HEK293 (cell line): ENCODE data around the gene GNG7.
"Not testable (repeated sequence)": the region's sequence is repeated elsewhere in the genome, so short reads cannot be mapped to it uniquely, and the experiment has no call there.

ENCODE experiments used
- CTCF ChIA-PET: fragments of 350-600 bp; formaldehyde crosslinking; extraction: SDS; loops from one replicate; lab custom pipeline; 2021; ENCODE audit warnings: antibody characterized with exemption; lab: Yijun Ruan, JAX
- POLR2A ChIA-PET: fragments of 300-600 bp; formaldehyde crosslinking; extraction: SDS; loops from one replicate; lab custom pipeline; 2020; ENCODE audit warnings: antibody characterized with exemption, inconsistent platforms; lab: Yijun Ruan, JAX
- H3K27ac ChIP-seq: fragments of 200-500 bp; sonication (Bioruptor generic); 2 replicates; pipeline ENCODE4 v1.5.1; 2014; ENCODE audit warnings: low read depth, low read length, control low read depth, inconsistent platforms; ENCODE audit errors: extremely low read depth
- H3K36me3 ChIP-seq, 2 experiments: fragments of 200-500 bp in 1 of 2; sonication (Bioruptor generic) in 1 of 2; 1 replicate in 1 of 2; 2 replicates in 1 of 2; pipeline ENCODE4 v1.5.1; 2014 to 2017; ENCODE audit warnings: inconsistent platforms in 2 of 2, low read length in 2 of 2; ENCODE audit not compliant: control insufficient read depth in 2 of 2, insufficient read depth in 1 of 2
- H3K4me1 ChIP-seq: fragments of 200-500 bp; sonication (Bioruptor generic); 2 replicates; pipeline ENCODE4 v1.5.1; 2014; ENCODE audit warnings: mild to moderate bottlenecking, low read length, inconsistent platforms; ENCODE audit not compliant: control insufficient read depth, insufficient read depth
- H3K4me3 ChIP-seq: 2 replicates; pipeline ENCODE4 v1.5.1; 2011; ENCODE audit warnings: low read depth, mild to moderate bottlenecking, control low read depth, low read length, moderate library complexity
- H3K9me3 ChIP-seq: fragments of 200-500 bp; sonication (Bioruptor generic); 2 replicates; pipeline ENCODE4 v1.5.1; 2014; ENCODE audit warnings: low read depth, low read length, inconsistent platforms; ENCODE audit not compliant: control insufficient read depth, insufficient read depth
- BCL11A ChIP-seq: fragments of 450-650 bp; formaldehyde crosslinking; IDR thresholded peaks from 2 replicates; pipeline ENCODE4 v1.5.1; 2016; ENCODE audit warnings: low read depth, missing biosample characterization, missing genetic modification characterization
- GFI1B ChIP-seq: fragments of 450-650 bp; formaldehyde crosslinking; IDR thresholded peaks from 2 replicates; pipeline ENCODE4 v1.5.1; 2016; ENCODE audit warnings: missing biosample characterization, missing genetic modification characterization
- KLF1 ChIP-seq: fragments of 450-650 bp; formaldehyde crosslinking; IDR thresholded peaks from 2 replicates; pipeline ENCODE4 v1.5.1; 2016; ENCODE audit warnings: missing biosample characterization, missing genetic modification characterization
- KLF8 ChIP-seq: fragments of 450-650 bp; formaldehyde crosslinking; IDR thresholded peaks from 2 replicates; pipeline ENCODE4 v1.5.1; 2016; ENCODE audit warnings: missing biosample characterization, missing genetic modification characterization
- OSR2 ChIP-seq: fragments of 450-650 bp; formaldehyde crosslinking; IDR thresholded peaks from 2 replicates; pipeline ENCODE4 v1.5.1; 2016; ENCODE audit warnings: missing biosample characterization, missing genetic modification characterization
- PRDM1 ChIP-seq: fragments of 450-650 bp; formaldehyde crosslinking; IDR thresholded peaks from 2 replicates; pipeline ENCODE4; 2016; ENCODE audit warnings: missing biosample characterization, missing genetic modification characterization
- SALL2 ChIP-seq: fragments of 450-650 bp; formaldehyde crosslinking; IDR thresholded peaks from 2 replicates; pipeline ENCODE4 v1.5.0; 2017; ENCODE audit warnings: missing biosample characterization, mild to moderate bottlenecking, missing genetic modification characterization, borderline replicate concordance
- SCRT2 ChIP-seq: fragments of 450-650 bp; formaldehyde crosslinking; IDR thresholded peaks from 2 replicates; pipeline ENCODE4 v1.5.1; 2016; ENCODE audit warnings: missing biosample characterization, missing genetic modification characterization
- SP2 ChIP-seq: fragments of 450-650 bp; formaldehyde crosslinking; IDR thresholded peaks from 2 replicates; pipeline ENCODE4 v1.5.1; 2016; ENCODE audit warnings: missing biosample characterization, missing genetic modification characterization
- ZBTB21 ChIP-seq: fragments of 450-650 bp; formaldehyde crosslinking; IDR thresholded peaks from 2 replicates; pipeline ENCODE4 v1.5.1; 2017; ENCODE audit warnings: missing biosample characterization, missing genetic modification characterization
- ZBTB48 ChIP-seq: fragments of 450-650 bp; formaldehyde crosslinking; IDR thresholded peaks from 2 replicates; pipeline ENCODE4 v1.5.1; 2016; ENCODE audit warnings: missing biosample characterization, missing genetic modification characterization
- ZFHX2 ChIP-seq: fragments of 450-650 bp; formaldehyde crosslinking; conservative IDR thresholded peaks from 2 replicates; pipeline ENCODE4 v1.5.1; 2016; ENCODE audit warnings: missing biosample characterization, missing genetic modification characterization
- ZFP37 ChIP-seq: fragments of 450-650 bp; formaldehyde crosslinking; IDR thresholded peaks from 2 replicates; pipeline ENCODE4 v1.5.1; 2016; ENCODE audit warnings: missing biosample characterization, missing genetic modification characterization
- ZFP69B ChIP-seq: fragments of 450-650 bp; formaldehyde crosslinking; IDR thresholded peaks from 2 replicates; pipeline ENCODE4 v1.5.1; 2016; ENCODE audit warnings: missing biosample characterization, missing genetic modification characterization
- ZNF18 ChIP-seq: fragments of 450-650 bp; formaldehyde crosslinking; IDR thresholded peaks from 2 replicates; pipeline ENCODE4 v1.5.1; 2016; ENCODE audit warnings: missing biosample characterization, missing genetic modification characterization
- ZNF202 ChIP-seq: fragments of 450-650 bp; formaldehyde crosslinking; IDR thresholded peaks from 2 replicates; pipeline ENCODE4 v1.5.1; 2016; ENCODE audit warnings: missing biosample characterization, missing genetic modification characterization, borderline replicate concordance
- ZNF24 ChIP-seq: fragments of 450-650 bp; formaldehyde crosslinking; IDR thresholded peaks from 2 replicates; pipeline ENCODE4 v1.5.1; 2016; ENCODE audit warnings: missing biosample characterization, missing genetic modification characterization
- ZNF366 ChIP-seq: fragments of 450-650 bp; formaldehyde crosslinking; conservative IDR thresholded peaks from 2 replicates; pipeline ENCODE4 v1.5.1; 2016; ENCODE audit warnings: missing biosample characterization, missing genetic modification characterization
- ZNF433 ChIP-seq: fragments of 450-650 bp; formaldehyde crosslinking; IDR thresholded peaks from 2 replicates; pipeline ENCODE4 v1.5.1; 2016; ENCODE audit warnings: missing biosample characterization, missing genetic modification characterization, low read depth
- ZNF501 ChIP-seq: fragments of 450-650 bp; formaldehyde crosslinking; IDR thresholded peaks from 2 replicates; pipeline ENCODE4 v1.5.1; 2016; ENCODE audit warnings: missing biosample characterization, missing genetic modification characterization
- ZNF600 ChIP-seq: fragments of 450-650 bp; formaldehyde crosslinking; IDR thresholded peaks from 2 replicates; pipeline ENCODE4 v1.5.1; 2016; ENCODE audit warnings: missing biosample characterization, missing genetic modification characterization
- ZNF629 ChIP-seq: fragments of 450-650 bp; formaldehyde crosslinking; IDR thresholded peaks from 2 replicates; pipeline ENCODE4 v1.5.1; 2017; ENCODE audit warnings: missing biosample characterization, missing genetic modification characterization
- ZNF660 ChIP-seq: fragments of 450-650 bp; IDR thresholded peaks from 2 replicates; pipeline ENCODE4 v1.5.1; 2018; ENCODE audit warnings: missing biosample characterization, mild to moderate bottlenecking, missing genetic modification characterization
- TF ChIP-seq, protein P1 (sequence below): fragments of 450-650 bp; formaldehyde crosslinking; IDR thresholded peaks from 2 replicates; pipeline ENCODE4 v1.5.1; 2017; ENCODE audit warnings: missing biosample characterization, mild to moderate bottlenecking, missing genetic modification characterization, moderate library complexity
- TF ChIP-seq, protein P2 (sequence below): fragments of 450-650 bp; formaldehyde crosslinking; IDR thresholded peaks from 2 replicates; pipeline ENCODE4 v1.5.1; 2016; ENCODE audit warnings: missing biosample characterization, missing genetic modification characterization
- TF ChIP-seq, protein P3 (sequence below): fragments of 450-650 bp; formaldehyde crosslinking; IDR thresholded peaks from 2 replicates; pipeline ENCODE4 v1.5.1; 2016; ENCODE audit warnings: missing biosample characterization, missing genetic modification characterization
- TF ChIP-seq, protein P4 (sequence below): sonication (generic); formaldehyde crosslinking; IDR thresholded peaks from 2 replicates; pipeline ENCODE4 v1.8.1; 2022; ENCODE audit warnings: mild to moderate bottlenecking, moderate library complexity, missing genetic modification reagents

Gene GNG7

DNA sequence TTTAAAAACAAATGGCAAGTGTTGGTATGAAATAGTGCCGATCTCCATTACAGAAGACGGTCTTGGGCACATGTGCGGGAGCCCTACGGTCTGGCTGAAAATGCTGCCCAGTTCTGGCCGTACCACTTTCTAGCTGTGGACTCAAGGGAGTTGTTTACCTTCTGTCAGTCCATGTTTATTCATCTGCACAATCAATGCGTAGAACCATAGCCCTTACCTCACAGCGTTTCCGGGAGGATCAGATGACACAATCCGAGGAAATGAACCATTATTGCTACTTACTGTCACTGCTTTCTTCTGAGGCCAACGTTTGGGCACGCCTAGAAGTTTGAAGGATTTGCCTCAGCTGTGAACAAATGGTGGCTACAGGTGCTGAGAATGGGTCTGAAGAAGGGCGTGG lies 195.4 kb downstream of the GNG7 start (continued):
- peak; percentile 77 for TF ChIP-seq KLF1 (tag by site-specific recombination)
- peak; percentile 88 for TF ChIP-seq OSR2 (tag by site-specific recombination)
- 0 out of 2 replicates have a peak, but pooled peaks have one; percentile 21 for TF ChIP-seq ZFP69B
- no peak for TF ChIP-seq BCL11A (tag by site-specific recombination)
- peak; percentile 98 for TF ChIP-seq ZNF629 (tag by site-specific recombination)
- TF ChIP-seq ZNF600 (tag by site-specific recombination) = peak; percentile 91
- TF ChIP-seq ZNF202 = no peak
- TF ChIP-seq ZNF433 = no peak
- TF ChIP-seq SP2 (tag by site-specific recombination) = peak; percentile 42
- TF ChIP-seq PRDM1 (tag by site-specific recombination) = peak; percentile 93
- TF ChIP-seq GFI1B (tag by site-specific recombination) = 0 out of 2 replicates have a peak, but pooled peaks have one; percentile 23
- TF ChIP-seq ZBTB48 (tag by site-specific recombination) = peak; percentile 74
- TF ChIP-seq, protein P1, sequence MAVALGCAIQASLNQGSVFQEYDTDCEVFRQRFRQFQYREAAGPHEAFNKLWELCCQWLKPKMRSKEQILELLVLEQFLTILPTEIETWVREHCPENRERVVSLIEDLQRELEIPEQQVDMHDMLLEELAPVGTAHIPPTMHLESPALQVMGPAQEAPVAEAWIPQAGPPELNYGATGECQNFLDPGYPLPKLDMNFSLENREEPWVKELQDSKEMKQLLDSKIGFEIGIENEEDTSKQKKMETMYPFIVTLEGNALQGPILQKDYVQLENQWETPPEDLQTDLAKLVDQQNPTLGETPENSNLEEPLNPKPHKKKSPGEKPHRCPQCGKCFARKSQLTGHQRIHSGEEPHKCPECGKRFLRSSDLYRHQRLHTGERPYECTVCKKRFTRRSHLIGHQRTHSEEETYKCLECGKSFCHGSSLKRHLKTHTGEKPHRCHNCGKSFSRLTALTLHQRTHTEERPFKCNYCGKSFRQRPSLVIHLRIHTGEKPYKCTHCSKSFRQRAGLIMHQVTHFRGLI = peak; percentile 78; the same call in 1 of the 2 replicates
- peak; percentile 88 for TF ChIP-seq ZNF24 (tag by site-specific recombination)
- peak; percentile 87 for TF ChIP-seq SCRT2 (tag by site-specific recombination)
- no peak for TF ChIP-seq ZNF501 (tag by site-specific recombination)
- TF ChIP-seq, protein P2, sequence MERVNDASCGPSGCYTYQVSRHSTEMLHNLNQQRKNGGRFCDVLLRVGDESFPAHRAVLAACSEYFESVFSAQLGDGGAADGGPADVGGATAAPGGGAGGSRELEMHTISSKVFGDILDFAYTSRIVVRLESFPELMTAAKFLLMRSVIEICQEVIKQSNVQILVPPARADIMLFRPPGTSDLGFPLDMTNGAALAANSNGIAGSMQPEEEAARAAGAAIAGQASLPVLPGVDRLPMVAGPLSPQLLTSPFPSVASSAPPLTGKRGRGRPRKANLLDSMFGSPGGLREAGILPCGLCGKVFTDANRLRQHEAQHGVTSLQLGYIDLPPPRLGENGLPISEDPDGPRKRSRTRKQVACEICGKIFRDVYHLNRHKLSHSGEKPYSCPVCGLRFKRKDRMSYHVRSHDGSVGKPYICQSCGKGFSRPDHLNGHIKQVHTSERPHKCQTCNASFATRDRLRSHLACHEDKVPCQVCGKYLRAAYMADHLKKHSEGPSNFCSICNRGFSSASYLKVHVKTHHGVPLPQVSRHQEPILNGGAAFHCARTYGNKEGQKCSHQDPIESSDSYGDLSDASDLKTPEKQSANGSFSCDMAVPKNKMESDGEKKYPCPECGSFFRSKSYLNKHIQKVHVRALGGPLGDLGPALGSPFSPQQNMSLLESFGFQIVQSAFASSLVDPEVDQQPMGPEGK (tag by site-specific recombination) = 0 out of 2 replicates have a peak, but pooled peaks have one; percentile 11
- TF ChIP-seq ZBTB21 (tag by site-specific recombination) = peak; percentile 95
- TF ChIP-seq ZNF18 (tag by site-specific recombination) = no peak
- peak; percentile 69; the same call in 1 of the 2 replicates for TF ChIP-seq ZNF366 (tag by site-specific recombination)
- TF ChIP-seq ZFP37 (tag by site-specific recombination) = no peak
- TF ChIP-seq SALL2 (tag by site-specific recombination) = no peak
- TF ChIP-seq KLF8 = no peak
- TF ChIP-seq, protein P3, sequence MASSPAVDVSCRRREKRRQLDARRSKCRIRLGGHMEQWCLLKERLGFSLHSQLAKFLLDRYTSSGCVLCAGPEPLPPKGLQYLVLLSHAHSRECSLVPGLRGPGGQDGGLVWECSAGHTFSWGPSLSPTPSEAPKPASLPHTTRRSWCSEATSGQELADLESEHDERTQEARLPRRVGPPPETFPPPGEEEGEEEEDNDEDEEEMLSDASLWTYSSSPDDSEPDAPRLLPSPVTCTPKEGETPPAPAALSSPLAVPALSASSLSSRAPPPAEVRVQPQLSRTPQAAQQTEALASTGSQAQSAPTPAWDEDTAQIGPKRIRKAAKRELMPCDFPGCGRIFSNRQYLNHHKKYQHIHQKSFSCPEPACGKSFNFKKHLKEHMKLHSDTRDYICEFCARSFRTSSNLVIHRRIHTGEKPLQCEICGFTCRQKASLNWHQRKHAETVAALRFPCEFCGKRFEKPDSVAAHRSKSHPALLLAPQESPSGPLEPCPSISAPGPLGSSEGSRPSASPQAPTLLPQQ (tag by site-specific recombination) = peak; percentile 34; the same call in 1 of the 2 replicates
- peak; percentile 72 for TF ChIP-seq ZNF660 (tag by site-specific recombination)
- TF ChIP-seq ZFHX2 (tag by site-specific recombination) = no peak
- TF ChIP-seq, protein P4, sequence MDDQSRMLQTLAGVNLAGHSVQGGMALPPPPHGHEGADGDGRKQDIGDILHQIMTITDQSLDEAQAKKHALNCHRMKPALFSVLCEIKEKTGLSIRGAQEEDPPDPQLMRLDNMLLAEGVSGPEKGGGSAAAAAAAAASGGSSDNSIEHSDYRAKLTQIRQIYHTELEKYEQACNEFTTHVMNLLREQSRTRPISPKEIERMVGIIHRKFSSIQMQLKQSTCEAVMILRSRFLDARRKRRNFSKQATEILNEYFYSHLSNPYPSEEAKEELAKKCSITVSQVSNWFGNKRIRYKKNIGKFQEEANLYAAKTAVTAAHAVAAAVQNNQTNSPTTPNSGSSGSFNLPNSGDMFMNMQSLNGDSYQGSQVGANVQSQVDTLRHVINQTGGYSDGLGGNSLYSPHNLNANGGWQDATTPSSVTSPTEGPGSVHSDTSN = no peak

- CTCF ChIA-PET = interaction anchor here (0.7 kb wide), 2 partner anchors 39 to 64 kb away, joined by 3 to 4 read pairs; no protein-coding TSS in a partner anchor
These were observed 195.8 kb downstream of the GNG7 start for GRCh38 chr19:2506656-2507055.

More at GRCh38 chr19:2506656-2507055, 195.8 kb downstream of the GNG7 start:
- H3K4me3 ChIP-seq, H3K4me1 ChIP-seq, H3K27ac ChIP-seq, H3K9me3 ChIP-seq, H3K36me3 ChIP-seq: not testable (repeated sequence)
- POLR2A ChIA-PET = interaction anchor here (0.6 to 4.8 kb wide), 6 partner anchors 18 to 112 kb away, joined by 3 to 50 read pairs (median 4); partner anchors contain the start of gene GADD45B
